AG04450 (cell line): ENCODE results near the gene TANC1. TPM values are rescaled to one million over a fixed set of nuclear protein-coding genes. Genes with fewer than 3 reads are reported as not detected.

Source experiments
- CTCF ChIA-PET: fragments of 300-600, 350-600 bp; formaldehyde crosslinking; extraction: SDS; loops from one replicate; lab custom pipeline; 2022; ENCODE audit warnings: antibody characterized with exemption, inconsistent platforms; lab: Charles Lee
- POLR2A ChIA-PET: fragments of 350-600 bp; formaldehyde crosslinking; extraction: SDS; loops from one replicate; lab custom pipeline; 2021; ENCODE audit warnings: antibody characterized with exemption, inconsistent platforms; lab: Yijun Ruan, JAX
- DNase-seq: peaks from one replicate; pipeline ENCODE4 v3.0.0-alpha.2; 2011; ENCODE audit warnings: low read depth, low spot score
- H3K27ac ChIP-seq: one replicate; pipeline ENCODE4 v1.5.1; 2012; ENCODE audit warnings: low read depth, low read length, control low read depth
- H3K27me3 ChIP-seq: one replicate; pipeline ENCODE4 v1.6.0; 2012; ENCODE audit warnings: low read length; ENCODE audit not compliant: control insufficient read depth, insufficient read depth
- H3K4me3 ChIP-seq: 2 replicates; pipeline ENCODE4 v1.5.1; 2011; ENCODE audit warnings: mild to moderate bottlenecking, low read depth, low read length, control low read depth
- H3K9me3 ChIP-seq: 2 replicates; pipeline ENCODE4 v1.5.1; 2012; ENCODE audit warnings: low read length; ENCODE audit not compliant: control insufficient read depth, insufficient read depth
- polyA plus RNA-seq: library from polyadenylated mRNA; depleted of rRNA; stranded (reverse); fragments of >200 nt; gene quantifications from 2 replicates; pipeline ENCODE4 v1.2.3, GENCODE V29; 2011
- TF ChIP-seq, protein P1 (sequence below): IDR thresholded peaks from 2 replicates; pipeline ENCODE4 v1.5.1; 2011; ENCODE audit warnings: low read depth, low read length, control low read depth, inconsistent platforms

The TANC1 gene
- polyA plus RNA-seq, 1 experiment = 28.0 TPM

- Histone ChIP-seq H3K27ac (no peak overlapping the region), H3K27me3 (no peaks in the 10 kb centered on the region), H3K4me3 (no peak overlapping the region), H3K9me3 (no peaks in the 10 kb centered on the region)
- TF ChIP-seq, protein P1, sequence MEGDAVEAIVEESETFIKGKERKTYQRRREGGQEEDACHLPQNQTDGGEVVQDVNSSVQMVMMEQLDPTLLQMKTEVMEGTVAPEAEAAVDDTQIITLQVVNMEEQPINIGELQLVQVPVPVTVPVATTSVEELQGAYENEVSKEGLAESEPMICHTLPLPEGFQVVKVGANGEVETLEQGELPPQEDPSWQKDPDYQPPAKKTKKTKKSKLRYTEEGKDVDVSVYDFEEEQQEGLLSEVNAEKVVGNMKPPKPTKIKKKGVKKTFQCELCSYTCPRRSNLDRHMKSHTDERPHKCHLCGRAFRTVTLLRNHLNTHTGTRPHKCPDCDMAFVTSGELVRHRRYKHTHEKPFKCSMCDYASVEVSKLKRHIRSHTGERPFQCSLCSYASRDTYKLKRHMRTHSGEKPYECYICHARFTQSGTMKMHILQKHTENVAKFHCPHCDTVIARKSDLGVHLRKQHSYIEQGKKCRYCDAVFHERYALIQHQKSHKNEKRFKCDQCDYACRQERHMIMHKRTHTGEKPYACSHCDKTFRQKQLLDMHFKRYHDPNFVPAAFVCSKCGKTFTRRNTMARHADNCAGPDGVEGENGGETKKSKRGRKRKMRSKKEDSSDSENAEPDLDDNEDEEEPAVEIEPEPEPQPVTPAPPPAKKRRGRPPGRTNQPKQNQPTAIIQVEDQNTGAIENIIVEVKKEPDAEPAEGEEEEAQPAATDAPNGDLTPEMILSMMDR = no peak
- POLR2A ChIA-PET = interaction anchor here (0.7 kb wide), 1 partner anchor 85 kb away, joined by 5 read pairs; no protein-coding TSS in a partner anchor
- CTCF ChIA-PET = interaction anchor here (3.0 kb wide), 1 partner anchor 64 kb away, joined by 15 read pairs; no protein-coding TSS in a partner anchor
- DNase-seq = no peak
These were observed 86.5 kb downstream of the TANC1 start for GRCh38 chr2:159054985-159055384.

GRCh38 chr2:159060518-159060917 lies 92.1 kb downstream of the TANC1 start:
- no peak overlapping the region for H3K27ac ChIP-seq
- H3K4me3 ChIP-seq = no peak overlapping the region
- H3K27me3 ChIP-seq = no peaks in the 10 kb centered on the region
- H3K9me3 ChIP-seq = no peaks in the 10 kb centered on the region
- CTCF ChIA-PET = no interaction called here
- POLR2A ChIA-PET = no interaction called here
- DNase-seq = no peak
- TF ChIP-seq, protein P1 = no peak

GRCh38 chr2:159063677-159064076 lies 95.2 kb downstream of the TANC1 start:
- TF ChIP-seq, protein P1 = no peak
- Histone ChIP-seq H3K9me3 (no peaks in the 10 kb centered on the region), H3K27ac (no peak overlapping the region), H3K4me3 (no peak overlapping the region), H3K27me3 (no peaks in the 10 kb centered on the region)
- DNase-seq = no peak
- CTCF ChIA-PET = interaction anchor here (1.4 kb wide), 1 partner anchor 55 kb away, joined by 9 read pairs; no protein-coding TSS in a partner anchor
- POLR2A ChIA-PET = interaction anchor here (0.7 kb wide), 1 partner anchor 17 kb away, joined by 3 read pairs; no protein-coding TSS in a partner anchor

DNA sequence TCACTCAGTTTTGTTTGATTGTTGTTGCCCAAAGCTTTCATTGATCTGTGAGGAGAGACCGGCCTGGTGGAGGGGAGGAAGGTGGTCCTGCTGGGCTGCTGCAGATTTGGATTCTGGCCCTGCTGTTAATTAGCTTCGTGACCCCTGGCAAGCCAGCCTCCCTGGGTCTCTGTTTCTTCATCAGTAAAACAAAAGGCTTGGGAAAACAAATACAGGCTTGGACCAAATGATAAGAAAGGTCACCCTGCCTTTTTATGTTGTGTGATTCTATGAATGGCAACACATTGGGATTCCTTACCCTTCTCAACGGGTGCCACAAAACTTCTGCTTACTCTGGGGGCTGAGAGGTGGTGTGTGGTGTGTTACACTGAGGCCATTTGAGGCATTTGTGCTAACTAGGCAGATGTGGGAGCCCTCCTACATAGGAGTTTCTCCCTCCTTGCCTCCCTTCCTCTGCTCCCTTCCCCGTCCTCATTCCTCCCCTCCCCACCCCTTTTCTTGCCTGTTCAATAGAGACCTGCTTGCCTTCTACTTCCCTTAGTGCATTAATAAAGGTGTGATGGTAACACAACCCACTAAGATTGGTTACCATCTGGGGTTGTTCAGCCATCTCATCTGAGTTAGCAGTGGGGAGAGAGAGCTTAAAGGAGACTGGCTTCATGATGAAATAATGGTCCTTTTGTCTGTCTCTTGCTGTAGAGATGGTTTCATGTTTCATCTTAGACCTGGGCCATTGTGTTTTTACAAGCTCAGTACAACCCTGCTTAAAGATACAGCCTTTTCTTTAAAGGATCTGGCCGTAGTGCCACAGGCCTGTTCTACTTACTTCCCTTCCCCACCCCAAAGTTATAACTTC lies 96.2 kb downstream of the TANC1 start:
- H3K27ac ChIP-seq = no peak overlapping the region
- TF ChIP-seq, protein P1 = no peak
- DNase-seq = no peak
- no peaks in the 10 kb centered on the region for H3K27me3 ChIP-seq
- POLR2A ChIA-PET = interaction anchor here (0.7 to 1.1 kb wide), 2 partner anchors 11 to 96 kb away, joined by 3 to 6 read pairs; no protein-coding TSS in a partner anchor
- H3K4me3 ChIP-seq = no peak overlapping the region
- H3K9me3 ChIP-seq = no peaks in the 10 kb centered on the region
- CTCF ChIA-PET = interaction anchor here (1.2 to 1.7 kb wide), 2 partner anchors 11 to 54 kb away, joined by 4 to 5 read pairs; no protein-coding TSS in a partner anchor

- no peak overlapping the region for H3K27ac ChIP-seq
- POLR2A ChIA-PET = interaction anchor here (0.7 to 1.1 kb wide), 3 partner anchors 12 to 97 kb away, joined by 3 to 6 read pairs (median 4); no protein-coding TSS in a partner anchor
- no peak for DNase-seq
These were observed 96.9 kb downstream of the TANC1 start for GRCh38 chr2:159065313-159065712.

More at GRCh38 chr2:159065313-159065712, 96.9 kb downstream of the TANC1 start:
- no peaks in the 10 kb centered on the region for H3K9me3 ChIP-seq
- TF ChIP-seq, protein P1 = no peak
- no peaks in the 10 kb centered on the region for H3K27me3 ChIP-seq
- no peak overlapping the region for H3K4me3 ChIP-seq
- CTCF ChIA-PET = interaction anchor here (1.2 to 1.7 kb wide), 2 partner anchors 12 to 53 kb away, joined by 4 to 5 read pairs; no protein-coding TSS in a partner anchor
